Endothelial cell of umbilical vein (primary cell): Measurements from ENCODE around the gene DLK1. TPM values are rescaled to one million over a fixed set of nuclear protein-coding genes. Genes with fewer than 3 reads are reported as not detected.

Experiments used
- BruUV-seq: library from RNA; stranded (reverse); fragments of 400-500 nt; replicated peaks from 2 replicates; lab custom pipeline; 2021; lab: Mats Ljungman, UMichigan
- CTCF ChIA-PET: fragments of 300-600, 350-600 bp; sonication (Branson Sonifier 250); formaldehyde crosslinking; loops from one replicate; lab custom pipeline; 2021; ENCODE audit warnings: antibody characterized with exemption, inconsistent platforms; lab: Charles Lee
- POLR2A ChIA-PET: fragments of 300-600, 350-600 bp; sonication (Branson Sonifier 250); formaldehyde crosslinking; loops from one replicate; lab custom pipeline; 2021; ENCODE audit warnings: antibody characterized with exemption, inconsistent platforms; lab: Charles Lee
- DNase-seq: peaks from one replicate; pipeline ENCODE4 v3.0.0-alpha.2; 2011; ENCODE audit warnings: low read depth, low spot score
- FAIRE-seq: peaks from 2 replicates; lab custom pipeline; 2011; peaks lifted over from hg19 to GRCh38; lab: Jason Lieb, UNC
- H2AFZ ChIP-seq: 2 replicates; pipeline ENCODE4 v1.6.0; 2012; ENCODE audit warnings: low read depth, low read length, control low read depth, inconsistent platforms
- H3K27ac ChIP-seq: 2 replicates; pipeline ENCODE4 v1.5.1; 2011; ENCODE audit warnings: low read depth, mild to moderate bottlenecking, control low read depth, low read length, moderate library complexity; ENCODE audit not compliant: insufficient read depth
- H3K27me3 ChIP-seq, 2 experiments: 2 replicates each; pipeline versions ENCODE4 v1.6.0 to v1.6.1; 2011; ENCODE audit warnings: low read length in 2 of 2, mixed read lengths in 1 of 2; ENCODE audit not compliant: control insufficient read depth in 2 of 2, insufficient read depth in 2 of 2
- H3K36me3 ChIP-seq, 2 experiments: 2 replicates in 1 of 2; 3 replicates in 1 of 2; pipeline ENCODE4 v1.5.1; 2011; ENCODE audit warnings: low read length in 2 of 2, mild to moderate bottlenecking in 1 of 2, moderate library complexity in 1 of 2; ENCODE audit not compliant: control insufficient read depth in 2 of 2, insufficient read depth in 2 of 2; ENCODE audit errors: extremely low read depth in 1 of 2
- H3K4me1 ChIP-seq: 3 replicates; pipeline ENCODE4 v1.5.1; 2011; ENCODE audit warnings: mild to moderate bottlenecking, low read length; ENCODE audit not compliant: control insufficient read depth, insufficient read depth; ENCODE audit errors: extremely low read depth
- H3K4me2 ChIP-seq: 2 replicates; pipeline ENCODE4 v1.6.1; 2011; ENCODE audit warnings: low read length, control low read depth, mixed read lengths; ENCODE audit not compliant: insufficient read depth
- H3K4me3 ChIP-seq, 3 experiments: fragments of 200-600 bp in 1 of 3; sonication (generic), shearing (Covaris generic) in 1 of 3; replicated peaks in 1 of 3; 2 replicates each; pipeline ENCODE4 v1.5.1; 2011 to 2016; ENCODE audit warnings: control low read depth in 3 of 3, low read length in 3 of 3, mild to moderate bottlenecking in 2 of 3, inconsistent platforms in 1 of 3, low read depth in 1 of 3, moderate library complexity in 1 of 3; ENCODE audit not compliant: insufficient read depth in 1 of 3
- H3K79me2 ChIP-seq: 2 replicates; pipeline ENCODE4 v1.6.0; 2012; ENCODE audit warnings: low read length, inconsistent platforms; ENCODE audit not compliant: control insufficient read depth, insufficient read depth
- H3K9ac ChIP-seq: replicated peaks from 2 replicates; pipeline ENCODE3; 2011; ENCODE audit warnings: low read length, control low read depth; ENCODE audit not compliant: insufficient read depth; ENCODE audit errors: extremely low read depth
- H3K9me1 ChIP-seq: replicated peaks from 3 replicates; pipeline ENCODE4 v1.6.0; 2011; ENCODE audit warnings: mild to moderate bottlenecking, low read length; ENCODE audit not compliant: control insufficient read depth, insufficient read depth; ENCODE audit errors: extremely low read depth
- H3K9me3 ChIP-seq: replicated peaks from 2 replicates; pipeline ENCODE4 v1.5.1; 2012; ENCODE audit warnings: low read length, inconsistent platforms; ENCODE audit not compliant: control insufficient read depth, insufficient read depth
- H4K20me1 ChIP-seq: replicated peaks from 2 replicates; pipeline ENCODE3; 2011; ENCODE audit warnings: mild to moderate bottlenecking, low read length; ENCODE audit not compliant: control insufficient read depth, insufficient read depth; ENCODE audit errors: extremely low read depth
- EZH2 ChIP-seq: IDR thresholded peaks from 2 replicates; pipeline ENCODE4 v1.6.1; 2012; ENCODE audit warnings: borderline replicate concordance, low read depth, mild to moderate bottlenecking, moderate library complexity, low read length, inconsistent platforms; ENCODE audit not compliant: severe bottlenecking
- FOS ChIP-seq: IDR thresholded peaks from 2 replicates; pipeline ENCODE4 v1.6.1; 2011; ENCODE audit warnings: mild to moderate bottlenecking, low read length, moderate library complexity, borderline replicate concordance; ENCODE audit not compliant: insufficient read depth
- GATA2 ChIP-seq: IDR thresholded peaks from 2 replicates; pipeline ENCODE4 v1.7.0; 2011; ENCODE audit warnings: low read depth, mild to moderate bottlenecking, moderate library complexity, mixed read lengths, low read length; ENCODE audit not compliant: insufficient read length, insufficient read depth
- JUN ChIP-seq: IDR thresholded peaks from 2 replicates; pipeline ENCODE4 v1.6.1; 2011; ENCODE audit warnings: borderline replicate concordance, low read depth; ENCODE audit not compliant: insufficient read length, insufficient read depth
- MYC ChIP-seq: IDR thresholded peaks from one replicate; pipeline ENCODE4 v1.6.1; 2011; ENCODE audit warnings: mild to moderate bottlenecking, low read depth, low read length
- POLR2A ChIP-seq: IDR thresholded peaks from 2 replicates; pipeline ENCODE4 v1.6.1; 2012; ENCODE audit warnings: low read depth, mild to moderate bottlenecking, control low read depth, low read length
- POLR2AphosphoS5 ChIP-seq: IDR thresholded peaks from 2 replicates; pipeline ENCODE4 v1.6.1; 2012; ENCODE audit warnings: low read depth, mild to moderate bottlenecking, control low read depth, low read length, moderate library complexity; ENCODE audit not compliant: insufficient read depth
- dilution Hi-C: fragments of 300-500 bp; cut with MboI; formaldehyde crosslinking; loops from one replicate; pipeline ENCODE4 v1.15.0; 2019; ENCODE audit warnings: low sequenced_read_pairs; ENCODE audit not compliant: extremely low pct_ligation_motif_present
- intact Hi-C: fragments of 100-400 bp; cut with micrococcal nuclease; formaldehyde crosslinking; loops from one replicate; pipeline ENCODE4 v1.10.0; 2022
- polyA plus RNA-seq, 4 experiments: library from polyadenylated mRNA; depleted of rRNA in 3 of 4; stranded (reverse) in 3 of 4; unstranded in 1 of 4; fragments of >200 nt; gene quantifications; 2 replicates each; pipeline versions ENCODE4 v1.2.1 to v1.2.3, GENCODE V29; 2011 to 2012; ENCODE audit warnings: missing spikeins in 1 of 4
- total RNA-seq: library from RNA; stranded (reverse); gene quantifications from 2 replicates; pipeline ENCODE4 v1.2.3, GENCODE V29; 2021
- TF ChIP-seq, protein P1 (sequence below): IDR thresholded peaks from 2 replicates; pipeline ENCODE4 v1.6.1; 2011; ENCODE audit not compliant: insufficient read depth, insufficient read length
- TF ChIP-seq, protein P2 (sequence below), 2 donors: IDR thresholded peaks; 1 replicate in 1 of 2; 2 replicates in 1 of 2; pipeline ENCODE4 v1.5.1; 2011; ENCODE audit warnings: low read length in 2 of 2, mild to moderate bottlenecking in 2 of 2, moderate library complexity in 2 of 2, control low read depth in 1 of 2, inconsistent platforms in 1 of 2, low read depth in 1 of 2; ENCODE audit not compliant: insufficient read depth in 1 of 2; ENCODE audit errors: extremely low read depth in 1 of 2

The DLK1 gene
- total and polyA plus RNA-seq, 2 donors (not counting 3 experiments of a cell fraction or from before 2014, with no cell fraction given): not detected

DNA sequence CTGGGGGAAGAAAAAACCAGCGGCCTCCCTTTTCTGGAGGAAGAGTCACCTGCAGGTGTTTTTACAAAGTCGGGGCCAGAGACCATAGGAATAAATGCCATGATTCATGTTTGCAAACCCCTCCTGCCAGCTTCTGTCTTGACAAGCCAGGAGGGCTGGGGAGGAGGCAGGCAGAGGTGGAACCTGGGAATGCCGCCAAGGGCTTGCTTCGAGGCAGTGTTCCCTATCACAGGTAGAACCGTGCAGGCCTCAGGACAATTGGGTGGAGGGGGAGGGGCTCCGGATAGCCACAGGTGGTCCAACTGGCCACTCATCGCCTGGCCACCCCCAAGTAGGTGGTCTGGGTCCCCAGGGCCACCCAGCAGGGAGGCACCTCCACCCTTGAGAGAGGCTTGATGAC lies 14.2 kb upstream of the DLK1 start:
- Histone ChIP-seq H3K27me3 (no peaks in the 10 kb centered on the region), H3K9me1 (no peaks in the 10 kb centered on the region), H4K20me1 (no peaks in the 10 kb centered on the region), H3K27ac (no peak overlapping the region), H3K36me3 (no peaks in the 10 kb centered on the region), H3K79me2 (no peaks in the 10 kb centered on the region), H3K4me1 (peaks cover 5% of the 10 kb centered on the region), H3K9me3 (no peaks in the 10 kb centered on the region), H3K4me2 (no peak overlapping the region), H3K9ac (no peak overlapping the region), H2AFZ (no peak overlapping the region), H3K4me3 (no peak overlapping the region)
- dilution Hi-C loops (no loop called here), intact Hi-C loops (loop anchor here (5.0 kb wide), 1 partner anchor 105 kb away; no protein-coding TSS in a partner anchor)
- FAIRE-seq: no peak
- TF ChIP-seq MYC (no peak), EZH2 (no peak), FOS (no peak), POLR2A (no peak), JUN (no peak), GATA2 (no peak), POLR2AphosphoS5 (no peak)
- TF ChIP-seq, protein P1, sequence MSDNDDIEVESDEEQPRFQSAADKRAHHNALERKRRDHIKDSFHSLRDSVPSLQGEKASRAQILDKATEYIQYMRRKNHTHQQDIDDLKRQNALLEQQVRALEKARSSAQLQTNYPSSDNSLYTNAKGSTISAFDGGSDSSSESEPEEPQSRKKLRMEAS: no peak
- TF ChIP-seq, protein P2, sequence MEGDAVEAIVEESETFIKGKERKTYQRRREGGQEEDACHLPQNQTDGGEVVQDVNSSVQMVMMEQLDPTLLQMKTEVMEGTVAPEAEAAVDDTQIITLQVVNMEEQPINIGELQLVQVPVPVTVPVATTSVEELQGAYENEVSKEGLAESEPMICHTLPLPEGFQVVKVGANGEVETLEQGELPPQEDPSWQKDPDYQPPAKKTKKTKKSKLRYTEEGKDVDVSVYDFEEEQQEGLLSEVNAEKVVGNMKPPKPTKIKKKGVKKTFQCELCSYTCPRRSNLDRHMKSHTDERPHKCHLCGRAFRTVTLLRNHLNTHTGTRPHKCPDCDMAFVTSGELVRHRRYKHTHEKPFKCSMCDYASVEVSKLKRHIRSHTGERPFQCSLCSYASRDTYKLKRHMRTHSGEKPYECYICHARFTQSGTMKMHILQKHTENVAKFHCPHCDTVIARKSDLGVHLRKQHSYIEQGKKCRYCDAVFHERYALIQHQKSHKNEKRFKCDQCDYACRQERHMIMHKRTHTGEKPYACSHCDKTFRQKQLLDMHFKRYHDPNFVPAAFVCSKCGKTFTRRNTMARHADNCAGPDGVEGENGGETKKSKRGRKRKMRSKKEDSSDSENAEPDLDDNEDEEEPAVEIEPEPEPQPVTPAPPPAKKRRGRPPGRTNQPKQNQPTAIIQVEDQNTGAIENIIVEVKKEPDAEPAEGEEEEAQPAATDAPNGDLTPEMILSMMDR (IDR thresholded peaks at IDR 0.05; ENCODE audit: extremely low read depth in 1 of 2, insufficient read depth in 1 of 2, low read depth in 1 of 2, low read length in 2 of 2): no peak
- no TSS peak for BruUV-seq
- DNase-seq: no peak
- ChIA-PET POLR2A (no interaction called here), CTCF (interaction anchor here (1.8 to 4.0 kb wide), 2 partner anchors 10 to 523 kb away, joined by 11 to 24 read pairs; no protein-coding TSS in a partner anchor)
